Measurements from ENCODE around the gene C2orf72. TPM values are rescaled to one million over a fixed set of nuclear protein-coding genes. Genes with fewer than 3 reads are reported as not detected.
"Not testable (repeated sequence)": the region's sequence is repeated elsewhere in the genome, so short reads cannot be mapped to it uniquely, and the experiment has no call there.

C2orf72 gene
- total RNA-seq, 2 experiments from 2014 or later, result 0.34 to 0.55 TPM

- CTCF ChIA-PET, result interaction anchor here (2.0 kb wide), 1 partner anchor 178 kb away, joined by 9 read pairs; no protein-coding TSS in a partner anchor
Observed at GRCh38 chr2:231002641-231003040, 34.7 kb upstream of the C2orf72 start.

GRCh38 chr2:231003186-231003585 is 34.1 kb upstream of the C2orf72 start:
- POLR2A ChIA-PET, result no interaction called here
- CTCF ChIA-PET, result interaction anchor here (2.0 kb wide), 1 partner anchor 179 kb away, joined by 9 read pairs; no protein-coding TSS in a partner anchor

More at GRCh38 chr2:231002641-231003040, 34.7 kb upstream of the C2orf72 start:
- DNase-seq, result no peak
- peaks cover 10% of the 10 kb centered on the region for H3K9me3 Mint-ChIP-seq
- H3K27ac Mint-ChIP-seq, result no peak overlapping the region
- POLR2A ChIA-PET, result no interaction called here
- no peaks in the 10 kb centered on the region for H3K4me1 Mint-ChIP-seq (ENCODE audit: low read depth)
- H3K36me3 Mint-ChIP-seq, result no peaks in the 10 kb centered on the region
- intact Hi-C loops (cut with micrococcal nuclease), result no loop called here
- H3K27me3 Mint-ChIP-seq, result peaks cover 39% of the 10 kb centered on the region
- no peak overlapping the region for H3K4me3 Mint-ChIP-seq

GRCh38 chr2:231004930-231005329 is 32.4 kb upstream of the C2orf72 start:
- DNase-seq; H3K9me3 Mint-ChIP-seq; H3K36me3 Mint-ChIP-seq; POLR2A ChIA-PET; CTCF ChIA-PET; H3K4me3 Mint-ChIP-seq; H3K4me1 Mint-ChIP-seq (ENCODE audit: low read depth); H3K27ac Mint-ChIP-seq; intact Hi-C loops (cut with micrococcal nuclease): not testable (repeated sequence)
- H3K27me3 Mint-ChIP-seq, result peaks cover 24% of the 10 kb centered on the region

More at GRCh38 chr2:231003186-231003585, 34.1 kb upstream of the C2orf72 start:
- Mint-ChIP-seq H3K4me3 (no peak overlapping the region), H3K36me3 (no peaks in the 10 kb centered on the region), H3K4me1 (ENCODE audit: low read depth) (no peaks in the 10 kb centered on the region), H3K27ac (no peak overlapping the region), H3K27me3 (peaks cover 39% of the 10 kb centered on the region), H3K9me3 (peaks cover 10% of the 10 kb centered on the region)
- no peak for DNase-seq
- intact Hi-C loops (cut with micrococcal nuclease), result no loop called here

GRCh38 chr2:231007286-231008098 is 29.8 kb upstream of the C2orf72 start:
- POLR2A ChIA-PET, result no interaction called here
- intact Hi-C loops (cut with micrococcal nuclease), result no loop called here
- H3K27ac Mint-ChIP-seq, result no peak overlapping the region
- peaks cover 10% of the 10 kb centered on the region for H3K9me3 Mint-ChIP-seq
- CTCF ChIA-PET, result interaction anchor here (0.8 to 1.2 kb wide), 4 partner anchors 8 to 183 kb away, joined by 3 read pairs; partner anchors contain the start of gene GPR55
- no peak overlapping the region for H3K4me3 Mint-ChIP-seq
- peaks cover 3% of the 10 kb centered on the region for H3K27me3 Mint-ChIP-seq
- H3K4me1 Mint-ChIP-seq (ENCODE audit: low read depth), result no peaks in the 10 kb centered on the region
- no peaks in the 10 kb centered on the region for H3K36me3 Mint-ChIP-seq
- DNase-seq, result no peak

GRCh38 chr2:231008131-231008530 is 29.2 kb upstream of the C2orf72 start:
- no peak overlapping the region for H3K4me3 Mint-ChIP-seq
- DNase-seq, result no peak
- ChIA-PET CTCF (interaction anchor here (0.8 kb wide), 1 partner anchor 184 kb away, joined by 3 read pairs; no protein-coding TSS in a partner anchor), POLR2A (no interaction called here)
- no peak overlapping the region for H3K27ac Mint-ChIP-seq
- H3K4me1 Mint-ChIP-seq (ENCODE audit: low read depth), result no peaks in the 10 kb centered on the region
- intact Hi-C loops (cut with micrococcal nuclease), result no loop called here
- H3K27me3 Mint-ChIP-seq, result peaks cover under 1% of the 10 kb centered on the region
- no peaks in the 10 kb centered on the region for H3K36me3 Mint-ChIP-seq
- peaks cover 10% of the 10 kb centered on the region for H3K9me3 Mint-ChIP-seq

GRCh38 chr2:231009236-231009919 is 27.9 kb upstream of the C2orf72 start:
- Mint-ChIP-seq H3K27ac (no peak overlapping the region), H3K9me3 (peaks cover 10% of the 10 kb centered on the region), H3K4me1 (ENCODE audit: low read depth) (no peaks in the 10 kb centered on the region), H3K27me3 (no peaks in the 10 kb centered on the region), H3K36me3 (no peaks in the 10 kb centered on the region), H3K4me3 (no peak overlapping the region)
- intact Hi-C loops (cut with micrococcal nuclease), result no loop called here
- DNase-seq, result no peak
- ChIA-PET CTCF (interaction anchor here (0.6 kb wide), 1 partner anchor 109 kb away, joined by 3 read pairs; no protein-coding TSS in a partner anchor), POLR2A (no interaction called here)

- Mint-ChIP-seq H3K4me1 (ENCODE audit: low read depth) (no peaks in the 10 kb centered on the region), H3K4me3 (no peak overlapping the region), H3K27me3 (peaks cover 4% of the 10 kb centered on the region), H3K36me3 (no peaks in the 10 kb centered on the region), H3K27ac (no peak overlapping the region), H3K9me3 (peaks cover 3% of the 10 kb centered on the region)
- CTCF ChIA-PET, result interaction anchor here (0.5 kb wide), 1 partner anchor 184 kb away, joined by 3 read pairs; no protein-coding TSS in a partner anchor
- intact Hi-C loops (cut with micrococcal nuclease), result no loop called here
- POLR2A ChIA-PET, result no interaction called here
- DNase-seq, result no peak
Observed at GRCh38 chr2:231010201-231010730, 27.1 kb upstream of the C2orf72 start.

- DNase-seq, result no peak
- H3K4me1 Mint-ChIP-seq (ENCODE audit: low read depth), result no peaks in the 10 kb centered on the region
- H3K36me3 Mint-ChIP-seq, result no peaks in the 10 kb centered on the region
- no peak overlapping the region for H3K4me3 Mint-ChIP-seq
- H3K27me3 Mint-ChIP-seq, result peaks cover 4% of the 10 kb centered on the region
- no peak overlapping the region for H3K27ac Mint-ChIP-seq
- ChIA-PET POLR2A (no interaction called here), CTCF (no interaction called here)
- intact Hi-C loops (cut with micrococcal nuclease), result no loop called here
- no peaks in the 10 kb centered on the region for H3K9me3 Mint-ChIP-seq
Observed at GRCh38 chr2:231011526-231011925, 25.8 kb upstream of the C2orf72 start.

- Mint-ChIP-seq H3K4me3 (no peak overlapping the region), H3K4me1 (ENCODE audit: low read depth) (no peaks in the 10 kb centered on the region), H3K36me3 (no peaks in the 10 kb centered on the region), H3K9me3 (no peaks in the 10 kb centered on the region), H3K27me3 (peaks cover 6% of the 10 kb centered on the region), H3K27ac (no peak overlapping the region)
- intact Hi-C loops (cut with micrococcal nuclease), result no loop called here
- POLR2A ChIA-PET, result no interaction called here
- CTCF ChIA-PET, result no interaction called here
- no peak for DNase-seq
Observed at GRCh38 chr2:231012463-231012862, 24.9 kb upstream of the C2orf72 start.

GRCh38 chr2:231013820-231014219 is 23.5 kb upstream of the C2orf72 start:
- POLR2A ChIA-PET, result no interaction called here
- DNase-seq, result no peak
- intact Hi-C loops (cut with micrococcal nuclease), result no loop called here
- Mint-ChIP-seq H3K9me3 (no peaks in the 10 kb centered on the region), H3K36me3 (no peaks in the 10 kb centered on the region), H3K4me1 (ENCODE audit: low read depth) (no peaks in the 10 kb centered on the region), H3K4me3 (no peak overlapping the region), H3K27me3 (peaks cover 6% of the 10 kb centered on the region), H3K27ac (no peak overlapping the region)
- CTCF ChIA-PET, result no interaction called here

GRCh38 chr2:231015478-231015877 is 21.8 kb upstream of the C2orf72 start:
- intact Hi-C loops (cut with micrococcal nuclease), result no loop called here
- CTCF ChIA-PET, result interaction anchor here (1.5 kb wide), 1 partner anchor 8 kb away, joined by 3 read pairs; no protein-coding TSS in a partner anchor
- no peaks in the 10 kb centered on the region for H3K4me1 Mint-ChIP-seq (ENCODE audit: low read depth)
- H3K27ac Mint-ChIP-seq, result no peak overlapping the region
- POLR2A ChIA-PET, result no interaction called here
- DNase-seq, result no peak
- peaks cover 6% of the 10 kb centered on the region for H3K27me3 Mint-ChIP-seq
- no peak overlapping the region for H3K4me3 Mint-ChIP-seq
- no peaks in the 10 kb centered on the region for H3K9me3 Mint-ChIP-seq
- no peaks in the 10 kb centered on the region for H3K36me3 Mint-ChIP-seq

GRCh38 chr2:231015926-231016325 is 21.4 kb upstream of the C2orf72 start:
- ChIA-PET CTCF (interaction anchor here (1.2 to 1.5 kb wide), 2 partner anchors 9 to 11 kb away, joined by 3 to 4 read pairs; no protein-coding TSS in a partner anchor), POLR2A (no interaction called here)
- no peaks in the 10 kb centered on the region for H3K36me3 Mint-ChIP-seq
- intact Hi-C loops (cut with micrococcal nuclease), result no loop called here
- H3K9me3 Mint-ChIP-seq, result no peaks in the 10 kb centered on the region
- H3K4me3 Mint-ChIP-seq, result no peak overlapping the region
- H3K4me1 Mint-ChIP-seq (ENCODE audit: low read depth), result no peaks in the 10 kb centered on the region
- no peak overlapping the region for H3K27ac Mint-ChIP-seq
- DNase-seq, result no peak
- peaks cover 6% of the 10 kb centered on the region for H3K27me3 Mint-ChIP-seq

Data from activated CD4-positive, alpha-beta memory T cell treated with anti-CD3 and anti-CD28 coated beads for 36 hours (primary cell).